ENCODE data around the gene NOTCH1.
A peak's percentile ranks its signal among the peaks of the same experiment; 100 is the strongest.

NOTCH1 gene

GRCh38 chr9:136474974-136475865 lies 70.6 kb downstream of the NOTCH1 start (continued):
- no peak for TF ChIP-seq HOXA7 (CRISPR knock-in tag; IDR thresholded peaks at IDR 0.05; ENCODE audit: borderline replicate concordance)
- TF ChIP-seq ZBTB48 (tag by site-specific recombination; IDR thresholded peaks at IDR 0.05), result no peak
- peak; percentile 53 for TF ChIP-seq SCRT2 (tag by site-specific recombination; IDR thresholded peaks at IDR 0.05)
- TF ChIP-seq KLF8 (tag by site-specific recombination; IDR thresholded peaks at IDR 0.05), result no peak
- no peak for TF ChIP-seq FEZF1 (tag by site-specific recombination; IDR thresholded peaks at IDR 0.05)
- no peak for TF ChIP-seq ZNF350 (tag by site-specific recombination; IDR thresholded peaks at IDR 0.05)
- no peak for TF ChIP-seq ZNF184 (tag by site-specific recombination; IDR thresholded peaks at IDR 0.05)
- TF ChIP-seq ZNF704 (tag by site-specific recombination; IDR thresholded peaks at IDR 0.05), result no peak
- TF ChIP-seq ZFHX2 (tag by site-specific recombination; conservative IDR thresholded peaks at IDR 0.05), result 0 out of 2 replicates have a peak, but pooled peaks have one; percentile 9
- TF ChIP-seq ZFP37 (tag by site-specific recombination; IDR thresholded peaks at IDR 0.05), result no peak
- no peak for TF ChIP-seq PRDM6 (tag by site-specific recombination; IDR thresholded peaks at IDR 0.05)
- TF ChIP-seq ZNF138 (tag by site-specific recombination; IDR thresholded peaks at IDR 0.05; ENCODE audit: borderline replicate concordance), result no peak
- no peak for TF ChIP-seq PRDM1 (tag by site-specific recombination; IDR thresholded peaks at IDR 0.05)
- no peak for TF ChIP-seq ZBTB10 (tag by site-specific recombination; IDR thresholded peaks at IDR 0.05)

GRCh38 chr9:136474021-136474640 lies 71.7 kb downstream of the NOTCH1 start:
- Histone ChIP-seq H3K4me3 (ENCODE audit: low read depth, low read length) (no peak overlapping the region), H3K4me1 (ENCODE audit: control insufficient read depth, insufficient read depth, low read length) (no peaks in the 10 kb centered on the region), H3K9me3 (ENCODE audit: control insufficient read depth, insufficient read depth, low read depth, low read length) (no peaks in the 10 kb centered on the region), H3K27ac (ENCODE audit: extremely low read depth, low read depth, low read length) (no peak overlapping the region), H3K36me3 (ENCODE audit: control insufficient read depth in 2 of 2, insufficient read depth in 1 of 2, low read length in 2 of 2) (peaks cover 7 to 96% of the 10 kb centered on the region in 2 experiments; a peak in 2 of 3 replicates)
- ChIA-PET CTCF (interaction anchor here (4.1 kb wide), 1 partner anchor 35 kb away, joined by 17 read pairs; the partner anchor contains the start of gene INPP5E), POLR2A (interaction anchor here (1.2 kb wide), 1 partner anchor 16 kb away, joined by 4 read pairs; no protein-coding TSS in a partner anchor)
- no peak for TF ChIP-seq ZNF658 (tag by site-specific recombination; IDR thresholded peaks at IDR 0.05)
- no peak for TF ChIP-seq ZNF585B (tag by site-specific recombination; IDR thresholded peaks at IDR 0.05)
- no peak for TF ChIP-seq GLI2 (tag by site-specific recombination; IDR thresholded peaks at IDR 0.05; ENCODE audit: borderline replicate concordance, low read depth)
- no peak for TF ChIP-seq ZSCAN4 (tag by site-specific recombination; IDR thresholded peaks at IDR 0.05)
- no peak for TF ChIP-seq ZNF449 (tag by site-specific recombination; IDR thresholded peaks at IDR 0.05)
- no peak for TF ChIP-seq ZNF16 (tag by site-specific recombination; IDR thresholded peaks at IDR 0.05; ENCODE audit: low read depth)
- no peak for TF ChIP-seq ZNF146 (tag by site-specific recombination; IDR thresholded peaks at IDR 0.05)
- no peak for TF ChIP-seq ZFP41 (tag by site-specific recombination; IDR thresholded peaks at IDR 0.05; ENCODE audit: borderline replicate concordance)
- no peak for TF ChIP-seq ZNF580 (tag by site-specific recombination; IDR thresholded peaks at IDR 0.05)
- no peak for TF ChIP-seq PBX3 (CRISPR knock-in tag; IDR thresholded peaks at IDR 0.05)
- no peak for TF ChIP-seq ZNF660 (tag by site-specific recombination; IDR thresholded peaks at IDR 0.05)
- no peak for TF ChIP-seq ZNF629 (tag by site-specific recombination; IDR thresholded peaks at IDR 0.05)
